ENCODE results near the gene GHDC.
"Not testable (repeated sequence)": the region's sequence is repeated elsewhere in the genome, so short reads cannot be mapped to it uniquely, and the experiment has no call there.

Gene GHDC

DNA sequence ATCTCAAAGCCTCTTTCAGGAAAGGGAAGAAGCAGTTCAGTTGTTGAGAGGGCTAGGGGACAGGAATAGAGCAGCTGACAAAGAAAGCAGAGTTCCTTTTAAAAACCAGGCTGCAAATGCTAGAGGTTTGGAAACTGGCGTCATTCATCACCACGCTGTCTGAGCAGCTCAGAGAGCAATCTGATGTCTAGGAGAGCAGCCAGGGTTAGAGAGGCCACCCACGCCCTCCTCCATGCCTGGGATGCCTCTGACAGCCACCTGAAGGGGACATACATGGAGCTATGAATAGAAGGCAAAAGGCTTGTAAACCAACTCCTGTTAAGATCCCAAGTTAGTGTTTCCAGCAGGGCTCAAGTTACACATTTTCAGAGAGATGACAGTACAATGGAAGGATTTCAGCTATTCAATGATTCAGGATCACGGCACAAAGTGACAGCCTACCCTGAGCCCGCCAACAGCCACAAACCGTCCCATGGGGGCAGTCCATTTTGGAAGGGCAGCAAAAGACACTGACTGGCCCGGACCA is 51.9 kb downstream of the GHDC start:
- no peak for DNase-seq

DNA sequence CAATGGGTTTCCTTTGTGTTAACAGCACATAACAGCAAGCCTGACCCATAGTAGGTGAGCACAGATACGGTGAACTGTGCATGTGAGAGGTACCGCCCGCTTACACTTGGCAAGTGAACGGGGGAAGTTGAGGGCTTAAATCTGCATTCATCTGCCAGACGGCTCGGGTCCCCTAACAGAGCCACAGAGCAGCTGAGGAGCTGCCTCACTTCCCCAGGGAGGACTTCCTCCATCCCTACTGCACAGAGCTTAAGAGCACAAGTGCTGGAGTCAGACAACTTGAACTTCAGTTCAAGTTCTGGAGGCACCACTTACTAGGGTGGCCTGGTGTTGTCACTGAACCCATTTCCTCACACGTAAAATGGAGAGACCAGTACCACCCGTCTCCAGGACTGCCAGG is 52.9 kb downstream of the GHDC start:
- no peak for DNase-seq

DNA sequence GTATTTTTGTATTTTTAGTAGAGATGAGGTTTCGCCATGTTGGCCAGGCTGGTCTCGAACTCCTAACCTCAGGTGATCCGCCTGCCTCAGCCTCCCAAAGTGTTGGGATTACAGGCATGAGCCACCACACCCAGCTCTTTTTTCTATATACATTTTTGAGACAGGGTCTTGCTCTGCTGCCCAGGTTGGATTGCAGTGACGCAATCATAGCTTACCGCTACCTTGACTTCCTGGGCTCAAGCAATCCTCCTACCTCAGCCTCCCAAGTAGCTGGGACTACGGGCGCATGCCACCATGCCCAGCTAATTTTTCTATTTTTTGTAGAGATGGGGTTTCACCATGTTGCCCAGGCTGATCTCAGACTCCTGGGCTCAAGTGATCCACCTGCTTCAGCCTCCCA is 53.6 kb downstream of the GHDC start:
- DNase-seq: not testable (repeated sequence)

All from activated naive CD4-positive, alpha-beta T cell treated with anti-CD3 and anti-CD28 coated beads, Interleukin-2, amount 50 U/mL, for 16 hours (primary cell).